Psoas muscle (tissue), 8 donors: Measurements from ENCODE around the gene SPINT2. TPM values are rescaled to one million over a fixed set of nuclear protein-coding genes. Genes with fewer than 3 reads are reported as not detected.
"Not testable (repeated sequence)": the region's sequence is repeated elsewhere in the genome, so short reads cannot be mapped to it uniquely, and the experiment has no call there.

ENCODE experiments used
- ATAC-seq, 4 donors: fragments of 200-7000 bp; cut with Tn5 transposase; one replicate each; pipeline ENCODE4 v1.9.1; 2020; ENCODE audit warnings: moderate library complexity in 3 of 4, mild to moderate bottlenecking in 2 of 4
- DNase-seq, 2 donors: peaks; one replicate each; pipeline ENCODE4 v3.0.0-alpha.2; 2020
- H3K27ac ChIP-seq: fragments of 200-600 bp; one replicate; pipeline ENCODE4 v1.8.0; 2022
- H3K27me3 ChIP-seq, 3 donors: fragments of 200-600 bp in 1 of 3; one replicate each; pipeline versions ENCODE4 v1.6.1 to v1.8.0; 2013 to 2022; ENCODE audit warnings: low read length in 2 of 3, mild to moderate bottlenecking in 2 of 3, moderate library complexity in 1 of 3; ENCODE audit not compliant: insufficient read depth in 3 of 3
- H3K36me3 ChIP-seq, 2 donors: fragments of 200-600 bp in 1 of 2; one replicate each; pipeline versions ENCODE4 v1.6.1 to v1.8.0; 2013 to 2022; ENCODE audit warnings: low read depth in 1 of 2, mild to moderate bottlenecking in 1 of 2, moderate library complexity in 1 of 2; ENCODE audit not compliant: insufficient read depth in 1 of 2
- H3K4me1 ChIP-seq: fragments of 200-600 bp; one replicate; pipeline ENCODE4 v1.8.0; 2022
- H3K4me3 ChIP-seq: fragments of 200-600 bp; one replicate; pipeline ENCODE4 v1.8.0; 2022; ENCODE audit warnings: mild to moderate bottlenecking
- H3K9me3 ChIP-seq: fragments of 200-600 bp; one replicate; pipeline ENCODE4 v1.8.0; 2022
- WGBS, 3 donors: extraction: QIAGEN DNeasy Blood & Tissue Kit; methylation state at CpG; one replicate each; pipeline versions ENCODE4 v1.1.6 to v1.1.7; 2013; 5-methylcytosine and 5-hydroxymethylcytosine counted together
- intact Hi-C, 2 donors: fragments of 100-400 bp; cut with DNase I; formaldehyde crosslinking; loops; one replicate each; pipeline versions ENCODE4 v1.11.0 to v1.14.2; 2022
- polyA plus RNA-seq, 3 donors: library from polyadenylated mRNA; stranded (reverse); fragments of 200-250 nt; gene quantifications; one replicate each; pipeline ENCODE4 v1.2.3, GENCODE V29; 2013
- total RNA-seq, 4 donors: library from RNA; stranded (reverse); fragmentation: NEBNext Ultra II Directional in 2 of 4; extraction: Animal tissue kit (Norgen Biotek cat#: 25700) in 2 of 4; gene quantifications; one replicate each; pipeline versions ENCODE4 v1.2.1 to v1.2.4, GENCODE V29; 2021 to 2023
- TF ChIP-seq, protein P1 (sequence below): fragments of 200-600 bp; IDR thresholded peaks from one replicate; pipeline ENCODE4 v1.8.0; 2022; ENCODE audit warnings: antibody characterized with exemption
- donor health status: healthy with polysubstance abuse.
- donor health status: DM: no; HTN: no; CAD: no; lungs with moderate emphysema.
- donor health status: Bipolar disorder and iron deficiency.
- donor health status: healthy.
- donor health status: DM: yes; HTN: yes; CAD: no.
- donor health status: DM: no; HTN: no; CAD: no.
- donor health status: DM: no; HTN: no; CAD: no.
- donor health status: DM: yes; HTN: yes; CAD: no.

The SPINT2 gene
- total and polyA plus RNA-seq, 7 donors, result 0.49 to 2.2 (median 0.97) TPM

DNA sequence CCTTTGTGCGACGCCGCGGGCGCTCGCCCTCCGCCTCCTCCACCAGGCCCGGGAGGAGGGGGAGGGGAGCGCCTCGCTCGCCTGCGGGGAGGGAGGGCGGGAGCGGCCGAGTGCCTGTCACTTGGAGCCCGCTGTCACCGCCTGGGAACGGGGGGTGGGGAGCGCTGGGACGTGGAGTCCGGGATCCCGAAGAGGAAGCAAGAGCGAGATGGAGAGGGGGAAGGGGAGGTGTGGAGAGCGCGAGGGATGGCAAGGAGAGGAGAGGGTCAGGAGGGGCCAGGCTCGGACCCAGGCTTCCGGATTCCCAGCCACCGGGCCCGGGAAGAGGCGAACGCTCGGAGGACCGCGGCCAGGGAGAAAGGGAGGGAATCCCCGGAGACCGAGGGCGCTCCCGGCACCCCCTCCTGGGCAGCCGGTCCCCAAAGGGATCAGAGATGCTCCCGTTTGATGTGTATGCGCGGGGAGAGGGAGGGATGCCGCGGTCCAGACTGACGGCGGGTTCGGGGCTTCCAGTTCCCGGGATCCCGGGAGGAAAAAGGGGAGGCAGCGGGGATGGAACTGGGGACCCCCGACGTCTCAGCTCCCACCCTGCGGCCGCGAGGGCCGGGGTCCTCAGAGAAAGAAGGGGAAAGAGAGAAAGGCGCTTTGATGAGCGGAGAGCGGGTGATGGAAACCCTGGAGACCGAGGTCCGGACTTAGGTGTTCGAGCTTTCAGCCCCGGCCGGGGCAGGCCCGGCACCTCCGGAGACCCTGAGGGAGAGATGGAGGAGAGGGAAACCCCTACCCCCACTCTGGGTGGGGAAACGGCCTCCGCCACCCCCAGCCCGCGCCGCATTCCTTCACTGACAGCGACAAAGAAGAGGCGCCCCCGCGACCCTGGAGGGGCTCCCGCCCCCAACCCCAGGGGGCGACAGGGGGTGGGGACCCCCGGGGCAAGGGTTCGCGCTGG, 35.6 kb upstream of the SPINT2 start:
- WGBS, 3 donors, result 1% methylated on average over 54 to 76 of the region's 80 CpGs

GRCh38 chr19:38229585-38230073, 34.7 kb upstream of the SPINT2 start:
- DNase-seq (peak; percentile 43 to 69), ATAC-seq (peak; percentile 58 to 85 (median 74))
- peaks cover 0 to 75% (median 17%) of the 10 kb centered on the region in 3 donors for H3K27me3 ChIP-seq
- intact Hi-C loops, result loop anchor here (5.0 to 10.0 kb wide), 3 partner anchors 85 to 325 kb away; partner anchors contain the start of genes SIPA1L3 (in 1 of the 2) and WDR87 (in 1 of the 2)
- H3K4me1 ChIP-seq, result peaks cover 4% of the 10 kb centered on the region
- 0 to 1% (median 1%) methylated on average over 21 to 54 of the region's 54 CpGs for WGBS, 3 donors
- no peaks in the 10 kb centered on the region for H3K9me3 ChIP-seq
- TF ChIP-seq, protein P1, sequence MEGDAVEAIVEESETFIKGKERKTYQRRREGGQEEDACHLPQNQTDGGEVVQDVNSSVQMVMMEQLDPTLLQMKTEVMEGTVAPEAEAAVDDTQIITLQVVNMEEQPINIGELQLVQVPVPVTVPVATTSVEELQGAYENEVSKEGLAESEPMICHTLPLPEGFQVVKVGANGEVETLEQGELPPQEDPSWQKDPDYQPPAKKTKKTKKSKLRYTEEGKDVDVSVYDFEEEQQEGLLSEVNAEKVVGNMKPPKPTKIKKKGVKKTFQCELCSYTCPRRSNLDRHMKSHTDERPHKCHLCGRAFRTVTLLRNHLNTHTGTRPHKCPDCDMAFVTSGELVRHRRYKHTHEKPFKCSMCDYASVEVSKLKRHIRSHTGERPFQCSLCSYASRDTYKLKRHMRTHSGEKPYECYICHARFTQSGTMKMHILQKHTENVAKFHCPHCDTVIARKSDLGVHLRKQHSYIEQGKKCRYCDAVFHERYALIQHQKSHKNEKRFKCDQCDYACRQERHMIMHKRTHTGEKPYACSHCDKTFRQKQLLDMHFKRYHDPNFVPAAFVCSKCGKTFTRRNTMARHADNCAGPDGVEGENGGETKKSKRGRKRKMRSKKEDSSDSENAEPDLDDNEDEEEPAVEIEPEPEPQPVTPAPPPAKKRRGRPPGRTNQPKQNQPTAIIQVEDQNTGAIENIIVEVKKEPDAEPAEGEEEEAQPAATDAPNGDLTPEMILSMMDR, result no peak
- H3K36me3 ChIP-seq, result no peaks in the 10 kb centered on the region
- no peak overlapping the region for H3K27ac ChIP-seq
- no peak overlapping the region for H3K4me3 ChIP-seq

More for the DNA sequence above, 35.6 kb upstream of the SPINT2 start:
- ATAC-seq (no peak), DNase-seq (no peak)
- no peaks in the 10 kb centered on the region for H3K36me3 ChIP-seq
- H3K4me1 ChIP-seq, result peaks cover 4% of the 10 kb centered on the region
- no peak overlapping the region for H3K27ac ChIP-seq
- H3K27me3 ChIP-seq, result peaks cover 0 to 84% (median 20%) of the 10 kb centered on the region in 3 donors
- H3K4me3 ChIP-seq, result peak overlapping the region; percentile 9
- intact Hi-C loops, result loop anchor here (5.0 to 10.0 kb wide), 2 partner anchors 84 to 86 kb away; no protein-coding TSS in a partner anchor
- TF ChIP-seq, protein P1, result no peak
- H3K9me3 ChIP-seq, result no peaks in the 10 kb centered on the region

DNA sequence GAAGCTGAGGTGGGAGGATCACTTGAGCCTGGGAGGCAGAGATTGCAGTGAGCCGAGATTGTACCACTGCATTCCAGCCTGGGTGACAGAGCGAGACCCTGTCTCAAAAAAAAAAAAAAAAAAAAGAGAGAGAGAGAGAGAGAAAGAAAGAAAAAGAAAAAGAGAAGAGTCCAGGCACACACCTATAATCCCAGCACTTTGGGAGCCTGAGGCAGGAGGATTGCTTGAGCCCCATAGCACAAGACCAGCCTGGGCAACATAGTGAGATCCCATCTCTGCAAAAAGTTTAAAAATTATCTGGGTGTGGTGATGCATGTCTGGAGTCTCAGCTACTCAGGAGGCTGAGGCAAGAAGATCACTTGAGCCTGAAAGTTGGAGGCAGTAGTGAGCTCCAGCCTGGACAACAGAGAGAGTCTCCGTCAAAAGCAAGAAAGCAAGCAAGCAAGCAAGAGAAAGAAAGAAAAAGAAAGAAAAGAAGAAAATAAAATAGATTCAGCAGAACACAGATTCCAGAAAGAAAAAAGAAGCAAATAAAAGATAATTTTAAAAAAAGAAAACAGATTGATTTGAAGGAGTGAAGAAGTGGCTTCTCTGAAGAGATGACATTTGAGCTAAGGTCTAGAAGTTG, 33.8 kb upstream of the SPINT2 start:
- DNase-seq, result not testable (repeated sequence)

DNA sequence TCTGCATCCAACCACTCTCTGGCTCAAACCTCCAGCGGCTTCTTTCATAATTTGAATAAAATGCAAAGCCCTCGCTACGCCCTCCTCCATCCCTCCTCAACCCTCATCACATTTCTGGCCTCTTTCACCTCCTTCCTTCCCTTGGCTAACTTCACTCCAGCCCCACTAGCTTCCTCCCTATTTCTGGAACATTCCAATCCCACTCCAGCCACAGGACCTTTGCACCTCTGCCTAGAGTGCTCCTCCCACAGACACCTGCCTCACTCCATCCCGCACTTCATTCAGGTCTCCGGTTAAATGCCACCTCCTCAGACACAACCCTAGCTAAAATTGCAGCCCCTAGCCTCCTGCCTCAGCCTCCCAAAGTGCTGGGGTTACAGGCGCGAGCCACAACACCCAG, 32.5 kb upstream of the SPINT2 start:
- ATAC-seq (no peak), DNase-seq (no peak)
- WGBS, 3 donors, result 90 to 91% (median 90%) methylated on average over 7 of the region's 7 CpGs
- H3K27me3 ChIP-seq, result peaks cover 0 to 56% (median 15%) of the 10 kb centered on the region in 3 donors
- intact Hi-C loops, result loop anchor here in 1 of 2 donors (10.0 kb wide), 1 partner anchor 327 kb away; the partner anchor contains the start of genes SIPA1L3 and WDR87
- TF ChIP-seq, protein P1, result no peak
- no peak overlapping the region for H3K4me3 ChIP-seq
- no peaks in the 10 kb centered on the region for H3K36me3 ChIP-seq
- peaks cover 4% of the 10 kb centered on the region for H3K4me1 ChIP-seq
- H3K9me3 ChIP-seq, result no peaks in the 10 kb centered on the region
- no peak overlapping the region for H3K27ac ChIP-seq

More for the DNA sequence above, 33.8 kb upstream of the SPINT2 start:
- WGBS, 3 donors, result 68 to 76% (median 68%) methylated on average over 2 to 3 of the region's 3 CpGs
- not testable (repeated sequence) for ATAC-seq, H3K4me3 ChIP-seq, H3K27ac ChIP-seq, H3K9me3 ChIP-seq, H3K4me1 ChIP-seq, H3K36me3 ChIP-seq
- intact Hi-C loops, result loop anchor here in 1 of 2 donors (10.0 kb wide), 1 partner anchor 326 kb away; the partner anchor contains the start of genes SIPA1L3 and WDR87
- H3K27me3 ChIP-seq, result peaks cover 0 to 65% (median 17%) of the 10 kb centered on the region in 3 donors
